Measurements from ENCODE around the gene NUMB.
A peak's percentile ranks its signal among the peaks of the same experiment; 100 is the strongest.

Gene NUMB

GRCh38 chr14:73237786-73238423, 220.4 kb downstream of the NUMB start:
- peak; percentile 65 for DNase-seq (ENCODE audit: low spot score)
- H3K27ac ChIP-seq, result peak overlapping the region in 1 of 2 donors; percentile 68
- TF ChIP-seq CTCF (IDR thresholded peaks at IDR 0.05), result no peak

GRCh38 chr14:73237219-73237785, 221.0 kb downstream of the NUMB start, which contains the start of gene PAPLN:
Gene PAPLN (plus strand): TSS chr14:73237506. CDS start chr14:73239779, 2,273 bp downstream.
- peak within 1 kb of the TSS; percentile 74 for H3K4me3 ChIP-seq
- no peak for TF ChIP-seq CTCF (IDR thresholded peaks at IDR 0.05)
- peak; percentile 71 for DNase-seq (ENCODE audit: low spot score)
- H3K27ac ChIP-seq, result peak within 1 kb of the TSS in 1 of 2 donors; percentile 68

More at GRCh38 chr14:73237786-73238423, 220.4 kb downstream of the NUMB start:
- H3K4me3 ChIP-seq, result peak overlapping the region; percentile 74

GRCh38 chr14:73236752-73237218, 221.6 kb downstream of the NUMB start:
- Histone ChIP-seq H3K27ac (peak overlapping the region in 1 of 2 donors; percentile 68), H3K4me3 (peak overlapping the region; percentile 74)
- TF ChIP-seq CTCF (IDR thresholded peaks at IDR 0.05), result no peak
- DNase-seq (ENCODE audit: low spot score), result no peak

GRCh38 chr14:73236157-73236556, 222.2 kb downstream of the NUMB start:
- Histone ChIP-seq H3K4me3 (no peak overlapping the region), H3K27ac (no peak overlapping the region)
- peak; percentile 70 for DNase-seq (ENCODE audit: low spot score)
- TF ChIP-seq CTCF (IDR thresholded peaks at IDR 0.05), result no peak

GRCh38 chr14:73235531-73236155, 222.7 kb downstream of the NUMB start:
- Histone ChIP-seq H3K27ac (no peak overlapping the region), H3K4me3 (no peak overlapping the region)
- peak; percentile 68 for DNase-seq (ENCODE audit: low spot score)
- TF ChIP-seq CTCF (IDR thresholded peaks at IDR 0.05), result no peak

GRCh38 chr14:73234586-73235394, 223.6 kb downstream of the NUMB start:
- Histone ChIP-seq H3K27ac (no peak overlapping the region), H3K4me3 (no peak overlapping the region)
- DNase-seq (ENCODE audit: low spot score), result peak; percentile 59
- TF ChIP-seq CTCF (IDR thresholded peaks at IDR 0.05), result no peak
